Lung microvascular endothelial cell (primary cell): ENCODE measurements around the gene CALN1. TPM values are rescaled to one million over a fixed set of nuclear protein-coding genes. Genes with fewer than 3 reads are reported as not detected.
"Not testable (repeated sequence)": the region's sequence is repeated elsewhere in the genome, so short reads cannot be mapped to it uniquely, and the experiment has no call there.

ENCODE experiments used
- DNase-seq, 2 donors: peaks; one replicate each; pipeline versions ENCODE4 v3.0.0 to v3.0.0-alpha.2; 2010; ENCODE audit warnings: low read depth in 2 of 2
- total RNA-seq: library from RNA; depleted of rRNA; stranded (reverse); fragments of >200 nt; gene quantifications from 2 replicates; pipeline ENCODE4 v1.2.1, GENCODE V29; 2014

Gene CALN1
- total RNA-seq, 1 donor from 2014 or later: 0.79 TPM

DNA sequence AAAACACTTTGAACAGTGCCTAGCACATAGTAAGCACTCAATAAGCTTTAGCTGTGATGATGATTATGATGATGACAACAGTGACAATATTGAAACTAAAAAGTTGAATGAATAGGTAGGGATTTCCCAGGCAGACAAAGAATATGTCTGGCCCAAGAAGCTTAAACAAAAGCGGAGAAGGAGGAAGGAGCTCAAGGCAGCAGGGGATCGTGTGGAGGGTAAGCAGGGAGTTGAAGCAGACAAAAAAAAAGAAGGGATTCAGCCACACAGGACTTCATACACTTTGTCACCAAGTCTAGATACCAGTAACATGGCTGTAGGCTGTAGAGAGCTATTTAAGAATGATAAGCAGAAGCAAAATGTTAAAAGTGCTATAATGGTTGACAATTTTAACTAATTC lies 144.0 kb downstream of the CALN1 start:
- DNase-seq: no peak

DNA sequence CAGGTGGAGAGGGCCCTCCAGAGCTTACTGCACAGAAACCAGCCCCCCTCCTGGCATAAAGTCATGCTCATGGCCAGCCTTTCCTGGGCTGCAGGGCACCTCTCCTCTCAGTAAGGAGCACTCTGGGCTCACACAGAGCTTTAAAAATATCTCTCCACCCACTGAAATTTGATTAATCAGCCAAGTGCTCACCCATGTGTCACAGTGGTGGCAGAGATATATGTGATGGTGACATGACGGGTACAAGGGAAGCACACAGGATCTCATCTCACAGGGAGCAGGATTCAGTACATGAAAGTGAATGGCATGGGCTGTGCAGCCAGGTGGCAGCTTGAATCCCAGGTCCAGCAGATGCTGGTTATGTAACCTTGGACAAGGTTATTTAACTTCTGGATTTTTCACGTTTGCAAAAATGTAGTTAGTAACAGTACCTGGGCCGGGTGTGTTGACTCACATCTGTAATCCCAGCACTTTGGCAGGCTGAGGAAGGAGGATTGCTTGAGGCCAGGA lies 144.8 kb downstream of the CALN1 start:
- no peak for DNase-seq

DNA sequence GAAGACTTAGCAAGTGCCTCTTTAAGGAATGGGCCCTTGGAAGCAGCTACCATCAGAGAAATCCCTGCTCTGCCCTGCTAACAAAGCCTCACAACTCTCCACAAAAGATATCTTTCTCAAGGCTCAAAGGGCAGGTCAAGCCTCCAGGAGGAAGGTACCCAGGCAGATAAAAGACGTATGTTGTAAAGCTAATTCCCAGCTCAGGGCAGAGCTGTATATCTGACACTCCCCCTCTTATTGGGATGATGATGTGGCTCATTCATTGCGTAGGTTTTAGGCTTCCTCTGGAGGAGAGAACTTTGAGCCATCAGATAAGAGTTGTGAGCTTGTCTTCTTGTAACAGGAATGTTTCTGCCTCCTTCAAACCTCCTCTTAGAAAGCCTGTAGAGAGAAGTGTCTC lies 145.4 kb downstream of the CALN1 start:
- DNase-seq: no peak

DNA sequence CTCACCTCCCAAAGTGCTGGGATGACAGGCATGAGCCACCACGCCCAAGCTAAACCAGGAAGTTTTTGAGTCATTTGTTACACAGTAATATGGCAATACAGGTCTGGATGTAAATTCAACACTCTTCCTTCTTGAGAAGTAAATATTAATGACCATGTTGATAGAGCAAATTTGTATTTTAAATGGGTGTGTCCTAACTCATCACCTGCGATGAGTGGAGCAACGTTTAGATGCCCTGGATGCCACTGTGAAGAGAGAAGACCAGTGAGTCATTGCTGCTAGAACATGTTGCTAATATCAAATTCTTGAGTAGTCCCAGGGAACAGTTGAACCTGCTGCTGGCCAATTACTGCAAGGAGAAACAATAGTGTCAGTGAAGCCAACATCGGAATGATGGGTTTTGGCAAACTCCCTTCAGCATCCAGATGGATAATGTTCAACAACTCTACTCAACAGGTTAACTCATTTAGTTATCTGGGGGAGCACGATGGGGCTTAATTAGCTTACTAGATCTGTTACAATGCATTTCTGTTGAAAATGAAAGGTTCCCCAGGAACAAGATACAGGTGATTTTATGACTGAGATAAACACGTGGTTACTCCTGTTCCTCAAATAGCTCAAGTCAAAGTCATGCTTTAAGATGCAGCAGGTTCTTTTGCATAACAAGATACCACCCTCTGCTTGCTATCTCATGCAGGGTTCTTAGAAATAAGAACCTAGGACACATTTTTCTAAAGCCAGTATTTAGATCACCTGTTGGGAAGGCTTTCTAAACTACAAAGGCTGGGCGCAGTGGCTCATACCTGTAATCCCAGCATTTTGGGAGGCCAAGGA lies 146.8 kb downstream of the CALN1 start:
- no peak for DNase-seq

DNA sequence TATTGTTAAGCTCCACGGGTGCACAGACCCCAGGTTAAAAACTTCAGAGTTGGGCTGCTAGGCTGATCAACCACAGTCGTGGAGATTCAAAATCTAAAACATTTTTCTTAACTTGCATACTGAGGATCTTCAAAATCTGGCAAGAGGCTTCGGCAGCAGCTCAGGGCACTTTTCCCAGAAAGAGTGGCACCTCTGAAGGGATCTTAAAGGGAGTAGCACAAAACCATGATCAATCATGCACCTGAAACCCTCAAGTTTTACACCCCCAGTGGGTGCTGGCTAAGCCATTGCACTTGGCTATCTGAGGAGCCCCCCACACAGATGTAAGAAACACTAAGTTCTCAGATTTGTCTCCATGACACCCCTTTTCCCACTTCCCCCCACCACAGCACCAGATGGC lies 151.7 kb downstream of the CALN1 start:
- no peak for DNase-seq

DNA sequence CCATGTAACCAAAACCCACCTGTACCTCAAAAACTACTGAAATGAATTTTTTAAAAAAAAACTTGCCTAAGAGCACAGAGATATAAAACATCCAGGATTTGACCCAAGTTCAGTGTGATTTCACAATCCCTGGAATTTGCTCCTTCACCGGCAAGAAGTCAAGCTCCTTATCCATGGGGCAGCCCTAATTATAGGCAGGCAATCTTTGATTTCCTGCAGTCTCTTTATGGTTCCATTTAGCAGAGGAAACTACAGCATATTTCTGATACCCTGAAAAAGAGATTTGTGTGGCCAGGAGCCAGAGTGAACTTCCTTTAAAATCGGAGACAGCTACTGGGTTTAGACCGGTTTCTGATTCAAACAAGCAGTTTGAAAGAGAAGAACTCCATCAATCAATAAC lies 154.1 kb downstream of the CALN1 start:
- DNase-seq: no peak

DNA sequence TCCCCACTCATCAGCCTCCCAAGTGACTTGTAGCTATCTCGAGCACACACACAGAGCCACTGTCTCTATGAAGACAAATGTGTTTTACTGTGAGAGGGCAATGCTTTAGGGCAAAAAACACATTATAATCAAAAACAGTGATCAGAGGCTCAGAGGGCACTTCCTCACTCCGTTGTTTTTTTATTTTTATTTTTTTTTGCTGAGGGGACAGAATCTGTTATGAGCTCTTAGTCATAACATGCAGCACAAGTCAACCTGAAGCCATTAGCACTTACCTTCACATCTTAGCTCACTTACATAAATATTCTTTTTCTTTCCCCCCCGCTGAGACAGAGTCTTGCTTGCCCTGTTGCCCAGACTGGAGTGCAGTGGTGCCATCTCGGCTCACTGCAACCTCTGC lies 157.7 kb downstream of the CALN1 start:
- DNase-seq: no peak

DNA sequence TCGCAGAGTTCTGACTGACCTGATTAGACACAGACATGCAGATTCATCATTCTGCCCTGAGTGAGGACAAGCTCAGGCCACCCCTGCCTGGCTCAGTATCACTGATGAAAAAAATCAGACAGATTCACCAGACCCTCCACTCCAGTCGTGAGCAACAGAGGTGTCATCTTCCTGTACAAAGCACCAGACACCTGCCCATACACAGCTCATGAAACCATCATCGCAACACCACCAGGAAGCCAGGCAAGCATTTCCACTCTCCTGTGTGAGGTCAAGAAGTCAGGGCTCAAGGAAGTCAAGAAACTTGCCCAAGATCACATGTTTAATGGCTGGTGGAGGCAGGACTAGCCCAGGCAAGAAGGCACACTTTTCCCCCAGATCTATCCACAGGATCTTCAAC lies 163.0 kb downstream of the CALN1 start:
- DNase-seq: no peak

DNA sequence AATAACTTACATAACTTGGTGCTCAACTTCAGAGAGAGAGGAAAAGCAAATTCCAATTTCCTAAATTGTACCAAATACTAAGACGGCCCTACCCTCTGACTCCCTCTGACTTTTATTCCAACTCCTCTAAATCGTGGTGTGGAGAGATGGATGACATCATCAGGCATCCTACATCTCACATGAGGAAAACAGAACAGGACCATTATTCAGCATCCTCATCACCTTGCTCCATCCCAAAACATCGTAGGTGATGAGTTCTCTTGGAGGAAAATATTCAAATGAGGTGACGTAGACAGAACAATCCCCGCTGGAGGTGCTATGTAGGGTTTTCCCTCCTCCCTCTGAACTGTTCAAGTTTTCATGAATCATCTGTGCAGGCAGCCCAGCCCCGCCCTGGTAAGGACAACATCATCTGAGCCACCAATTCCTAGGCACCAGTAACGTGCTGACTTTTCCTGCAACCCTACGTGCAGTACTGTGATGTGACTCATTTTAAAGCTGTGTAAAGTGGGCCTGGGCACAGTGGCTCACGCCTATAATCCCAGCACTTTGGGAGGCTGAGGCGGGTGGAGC lies 167.2 kb downstream of the CALN1 start:
- DNase-seq: no peak

DNA sequence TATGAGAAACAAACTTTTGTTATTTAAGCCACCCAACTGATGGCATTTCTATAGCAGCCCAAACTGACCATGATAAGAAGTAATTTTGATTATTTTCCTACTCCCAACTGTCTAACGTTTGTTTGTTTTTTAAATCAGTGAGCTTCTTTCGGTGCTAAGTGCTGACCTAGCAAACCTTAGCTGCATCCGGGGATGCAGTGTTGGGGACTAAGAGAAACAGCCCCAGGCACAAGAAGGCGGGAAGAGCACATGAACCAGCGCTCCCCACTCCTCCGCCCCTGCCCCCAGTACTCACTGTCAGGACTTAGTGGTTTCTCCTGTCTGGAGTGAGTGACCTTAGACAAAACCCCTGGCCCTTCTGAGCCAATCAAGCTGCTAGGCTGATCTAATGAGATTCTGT lies 168.8 kb downstream of the CALN1 start:
- no peak for DNase-seq

DNA sequence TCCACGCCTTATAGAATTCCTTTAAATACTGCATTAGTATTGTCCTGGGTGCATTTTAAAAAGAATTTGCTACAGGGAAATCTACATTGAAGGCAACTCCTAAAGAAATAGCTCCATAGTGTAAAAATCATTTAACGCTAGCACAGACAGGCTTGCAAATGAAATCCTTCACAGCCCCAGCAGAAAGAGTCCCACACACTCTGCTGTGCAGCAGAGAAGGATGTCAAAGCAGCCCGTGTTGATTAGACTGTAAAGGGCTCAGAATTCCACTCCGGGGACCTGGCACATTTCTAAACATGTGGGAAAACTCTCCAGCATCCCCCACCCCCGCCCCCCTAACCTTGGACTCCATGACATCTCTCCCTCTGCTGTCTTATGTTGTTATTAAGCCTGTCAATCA lies 176.8 kb downstream of the CALN1 start:
- no peak for DNase-seq

DNA sequence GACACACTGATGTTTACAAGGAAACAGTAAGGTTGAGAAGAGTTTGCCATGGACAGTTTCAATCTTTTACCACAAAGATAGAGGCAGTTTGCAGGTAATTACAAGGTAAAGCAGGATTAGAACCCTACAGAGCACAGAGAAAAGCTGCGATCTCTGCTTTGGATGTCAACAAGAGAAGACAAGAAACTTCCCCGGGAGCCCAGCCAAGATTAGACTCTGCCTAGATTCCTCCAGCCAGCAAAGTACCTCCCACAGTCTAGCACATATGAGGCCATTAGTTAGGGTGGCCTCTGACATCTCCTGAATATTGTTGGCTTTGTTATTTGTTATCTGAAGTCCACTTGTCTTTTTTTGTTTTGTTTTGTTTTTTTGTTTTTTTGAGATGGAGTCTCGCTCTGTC lies 178.1 kb downstream of the CALN1 start:
- DNase-seq: no peak

DNA sequence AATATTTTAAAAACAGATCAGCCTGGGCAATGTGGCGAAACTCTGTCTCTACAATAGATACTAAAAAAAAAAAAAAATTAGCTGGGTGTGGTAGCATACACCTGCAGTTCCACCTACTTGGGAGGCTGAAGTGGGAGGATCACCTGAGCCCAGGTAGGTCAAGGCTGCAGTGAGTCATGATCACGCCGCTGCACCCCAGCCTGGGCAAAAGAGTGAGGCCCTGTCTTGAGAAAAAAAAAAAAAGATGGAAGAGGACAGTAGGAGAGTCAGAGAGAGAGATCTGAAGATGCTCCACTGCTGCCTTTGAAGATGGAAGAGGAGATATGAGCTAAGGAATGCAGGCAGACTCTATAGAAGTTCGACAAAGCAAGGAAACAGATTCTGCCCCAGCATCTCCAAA lies 181.9 kb downstream of the CALN1 start:
- DNase-seq: no peak

DNA sequence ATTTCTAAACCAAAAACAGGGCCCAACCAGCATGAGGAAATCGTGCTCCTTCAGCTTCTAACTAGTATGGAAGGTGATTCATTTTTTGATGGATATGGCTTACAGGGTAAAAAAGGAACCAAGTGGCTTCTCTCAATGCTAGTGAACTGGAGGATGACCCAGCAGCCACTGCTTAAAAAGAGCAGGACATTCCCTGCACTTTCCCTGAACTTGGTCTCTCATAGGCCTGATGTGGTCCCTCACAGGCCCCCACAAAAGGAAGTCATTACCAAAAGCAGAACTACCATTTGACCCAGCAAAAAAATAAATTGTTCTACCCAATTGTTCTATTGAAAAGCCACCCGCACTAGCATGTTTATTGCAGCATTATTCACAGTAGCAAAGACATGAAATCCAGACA lies 188.8 kb downstream of the CALN1 start:
- DNase-seq: no peak

DNA sequence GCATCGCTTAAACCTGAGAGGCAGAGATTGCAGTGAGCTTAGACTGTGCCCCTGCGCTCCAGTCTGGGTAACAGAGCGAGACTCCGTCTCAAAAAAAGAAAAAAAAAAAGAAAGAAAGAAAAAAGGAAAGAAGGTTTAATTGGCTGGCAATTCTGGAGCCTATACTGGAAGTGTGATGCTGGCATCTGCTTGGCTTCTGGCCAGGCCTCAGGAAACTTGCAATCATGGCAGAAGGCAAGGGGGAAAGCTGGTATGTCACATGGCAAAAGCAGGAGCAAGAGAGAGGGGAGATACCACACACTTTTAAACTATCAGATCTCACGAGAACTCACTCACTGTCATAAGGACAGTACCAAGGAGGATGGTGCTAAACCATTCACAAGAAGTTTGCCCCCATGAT lies 190.0 kb downstream of the CALN1 start:
- no peak for DNase-seq

DNA sequence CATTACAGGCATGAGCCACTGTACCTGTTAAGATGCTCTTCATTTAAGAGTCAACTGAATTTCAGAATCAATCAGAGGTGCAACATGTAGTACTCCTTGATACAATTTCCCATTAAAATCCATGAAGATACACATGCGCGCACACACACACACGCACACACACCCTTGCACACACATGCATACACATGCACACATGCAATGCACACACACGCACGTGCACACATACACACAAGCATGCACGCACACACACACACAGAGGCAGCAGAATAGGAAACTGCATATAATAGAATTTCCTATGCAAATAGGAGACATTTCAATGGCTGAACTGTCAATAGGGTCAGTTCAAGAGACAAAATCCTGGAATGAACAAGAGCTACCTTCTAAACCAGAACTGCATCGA lies 192.6 kb downstream of the CALN1 start:
- no peak for DNase-seq

DNA sequence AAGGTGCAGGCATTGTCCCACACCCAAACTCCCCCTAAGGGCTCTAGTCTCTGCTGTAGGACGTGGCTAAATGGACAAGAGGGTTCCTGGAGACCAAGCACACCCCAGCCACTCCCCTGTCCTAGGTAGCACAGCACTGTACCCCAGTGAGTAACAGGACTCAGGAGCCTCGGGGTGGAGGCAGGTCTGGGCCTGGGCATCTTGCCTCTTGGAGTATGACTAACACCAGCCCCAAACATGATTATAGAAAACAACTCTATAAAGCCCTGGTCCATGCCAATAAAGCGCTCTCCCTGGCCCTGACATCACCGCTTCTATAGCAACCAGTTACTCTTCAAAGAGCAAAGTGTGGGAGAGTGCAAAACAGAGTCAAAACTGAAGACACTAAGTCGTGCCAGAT lies 195.0 kb downstream of the CALN1 start:
- DNase-seq: no peak

DNA sequence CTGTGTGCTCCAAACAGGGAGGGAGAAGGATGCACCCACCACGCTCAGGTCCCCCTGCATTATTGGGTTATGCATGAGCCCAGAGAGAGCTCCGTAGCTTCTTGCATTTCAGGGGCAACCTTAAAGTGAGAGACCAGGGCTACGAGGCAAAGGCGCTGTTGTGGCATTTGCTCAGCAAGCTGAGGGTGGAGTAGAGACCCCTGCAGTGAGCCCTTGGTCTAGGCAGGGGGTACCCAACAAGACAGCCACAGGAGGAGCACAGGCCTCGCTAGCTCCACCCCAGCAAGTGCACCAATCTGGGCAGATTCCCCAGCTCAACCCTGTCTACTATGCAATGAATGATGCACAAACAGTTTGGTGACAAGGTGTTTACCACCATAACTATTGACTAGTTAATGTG lies 198.4 kb downstream of the CALN1 start:
- no peak for DNase-seq

DNA sequence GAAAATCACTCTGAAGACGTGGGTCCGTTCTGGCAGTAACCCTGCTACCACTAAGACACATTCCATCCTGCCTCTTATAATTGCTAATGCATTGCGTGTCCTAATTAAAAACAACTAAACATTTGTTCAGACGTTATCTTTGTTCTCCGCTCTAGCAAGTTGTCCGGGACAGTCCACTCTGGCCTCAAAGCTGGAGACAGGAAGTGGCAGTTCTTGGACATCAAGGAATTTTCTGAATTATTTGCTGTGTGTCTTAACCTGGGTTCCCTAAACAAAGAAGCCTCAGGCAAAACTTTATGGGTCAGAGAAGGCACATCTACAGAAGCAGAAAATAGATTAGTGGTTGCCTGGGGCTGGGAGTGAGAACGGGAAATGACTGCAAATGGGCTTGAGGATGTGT lies 199.1 kb downstream of the CALN1 start:
- DNase-seq: no peak

DNA sequence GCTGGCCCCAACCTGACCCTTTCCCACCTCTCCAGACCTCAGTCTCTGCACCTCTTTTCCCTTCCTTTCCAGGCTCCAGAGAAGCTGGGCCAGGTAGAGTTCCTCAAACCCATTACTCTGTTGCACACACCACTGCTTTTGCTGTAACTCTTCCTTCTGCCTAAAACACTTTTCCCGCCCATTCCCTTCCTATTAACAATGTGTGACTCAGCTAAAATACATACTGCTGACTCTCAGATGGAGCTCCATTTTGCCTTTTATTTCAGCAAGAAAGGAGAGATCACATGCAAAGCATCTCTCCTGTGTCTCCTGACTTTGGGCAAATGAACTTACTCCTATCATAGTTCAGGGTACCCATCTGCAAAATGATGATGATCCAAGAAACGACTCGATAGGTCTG lies 201.0 kb downstream of the CALN1 start:
- no peak for DNase-seq

DNA sequence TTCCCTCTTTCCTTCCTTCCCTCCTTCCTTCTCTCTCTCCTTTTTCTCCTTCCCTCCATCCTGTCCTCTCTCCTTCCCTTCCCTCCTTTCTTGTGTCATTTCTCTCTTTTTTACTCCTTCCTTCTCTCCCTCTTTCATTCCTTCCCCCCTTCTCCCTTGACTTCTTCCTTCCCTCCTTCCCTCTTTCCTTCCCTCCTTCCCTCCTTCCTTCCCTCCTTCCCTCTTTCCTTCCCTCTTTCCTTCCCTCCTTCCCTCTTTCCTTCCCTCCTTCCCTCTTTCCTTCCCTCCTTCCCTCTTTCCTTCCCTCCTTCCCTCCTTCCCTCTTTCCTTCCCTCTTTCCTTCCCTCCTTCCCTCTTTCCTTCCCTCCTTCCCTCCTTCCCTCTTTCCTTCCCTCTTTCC lies 203.1 kb downstream of the CALN1 start:
- DNase-seq: not testable (repeated sequence)

DNA sequence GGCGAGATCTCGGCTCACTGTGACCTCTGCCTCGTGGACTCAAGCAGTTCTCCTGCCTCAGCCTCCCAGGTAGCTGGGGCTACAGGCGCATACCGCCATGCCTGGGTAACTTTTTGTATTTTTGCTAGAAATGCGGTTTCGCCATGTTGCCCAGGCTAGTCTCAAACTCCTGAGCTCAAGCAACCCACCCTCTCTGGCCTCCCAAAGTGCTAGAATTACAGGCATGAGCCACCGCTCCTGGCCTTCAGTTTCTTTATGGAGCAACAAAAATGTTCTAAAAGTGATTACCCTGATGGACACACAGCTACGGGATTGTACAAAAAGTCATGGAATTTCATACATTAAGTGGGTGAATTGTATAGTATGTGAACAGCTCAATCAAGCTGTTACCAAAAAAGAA lies 216.0 kb downstream of the CALN1 start:
- no peak for DNase-seq

DNA sequence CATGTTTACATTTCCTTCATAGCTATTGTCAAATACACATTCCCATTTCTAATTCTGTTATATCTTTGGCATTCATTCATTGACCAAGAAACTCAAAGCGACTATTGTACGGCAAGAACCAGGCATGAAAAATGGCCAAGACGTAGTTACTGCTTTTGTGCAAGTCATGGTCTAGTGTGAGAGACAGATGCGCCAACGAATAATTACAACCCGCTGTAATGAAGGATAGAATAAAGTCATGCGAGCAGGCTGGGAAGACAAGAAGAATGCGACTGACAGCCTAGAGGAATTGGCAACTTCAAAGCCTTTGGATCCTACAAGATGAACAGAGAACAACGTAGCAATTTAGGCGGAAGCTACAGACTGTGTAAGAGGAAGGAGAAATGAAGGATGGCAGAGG lies 221.2 kb downstream of the CALN1 start:
- DNase-seq: no peak
